H1 (cell line): Measurements from ENCODE around the gene EFCAB6. TPM values are rescaled to one million over a fixed set of nuclear protein-coding genes. Genes with fewer than 3 reads are reported as not detected.
A peak's percentile ranks its signal among the peaks of the same experiment; 100 is the strongest.

Experiments
- CTCF ChIA-PET: fragments of 300-600 bp; sonication (Branson Sonifier 250); formaldehyde crosslinking; loops from one replicate; lab custom pipeline; 2021; ENCODE audit not compliant: partially characterized antibody; lab: Charles Lee
- POLR2A ChIA-PET: fragments of 300-600 bp; sonication (Branson Sonifier 250); formaldehyde crosslinking; loops from one replicate; lab custom pipeline; 2021; ENCODE audit warnings: inconsistent platforms; ENCODE audit not compliant: partially characterized antibody; lab: Charles Lee
- DNase-seq, 2 experiments: peaks; one replicate each; pipeline versions ENCODE4 v3.0.0 to v3.0.0-alpha.2; 2010 to 2022; ENCODE audit warnings: low spot score in 2 of 2, low read depth in 1 of 2, mixed read lengths in 1 of 2
- FAIRE-seq: peaks from 2 replicates; lab custom pipeline; 2011; peaks lifted over from hg19 to GRCh38; lab: Jason Lieb, UNC
- H2AFZ ChIP-seq: 2 replicates; pipeline ENCODE4 v1.8.1; 2012; ENCODE audit warnings: low read length, inconsistent platforms
- H2AK5ac ChIP-seq: 2 replicates; pipeline ENCODE4 v1.6.1; 2013; ENCODE audit warnings: low read depth, low read length
- H2BK120ac ChIP-seq: replicated peaks from 2 replicates; pipeline ENCODE3; 2013; ENCODE audit warnings: low read depth, low read length, inconsistent platforms
- H2BK12ac ChIP-seq: 2 replicates; pipeline ENCODE4 v1.6.1; 2013; ENCODE audit warnings: low read depth, low read length
- H2BK15ac ChIP-seq: 2 replicates; pipeline ENCODE4 v1.6.1; 2013; ENCODE audit warnings: low read length
- H2BK20ac ChIP-seq: 2 replicates; pipeline ENCODE4 v1.6.1; 2013; ENCODE audit warnings: low read length
- H2BK5ac ChIP-seq: 2 replicates; pipeline ENCODE4 v1.6.1; 2013; ENCODE audit warnings: low read depth, low read length
- H3K14ac ChIP-seq: 2 replicates; pipeline ENCODE4 v1.6.1; 2013; ENCODE audit warnings: inconsistent platforms; ENCODE audit not compliant: insufficient read length
- H3K18ac ChIP-seq: 2 replicates; pipeline ENCODE4 v1.6.1; 2013; ENCODE audit warnings: low read length; ENCODE audit errors: extremely low read depth
- H3K23ac ChIP-seq: 2 replicates; pipeline ENCODE4 v1.6.1; 2013; ENCODE audit warnings: inconsistent platforms; ENCODE audit not compliant: insufficient read length
- H3K23me2 ChIP-seq: 2 replicates; pipeline ENCODE4 v1.6.1; 2013; ENCODE audit warnings: low read depth, low read length
- H3K27ac ChIP-seq: 2 replicates; pipeline ENCODE4 v1.6.1; 2011; ENCODE audit warnings: low read depth, low read length, inconsistent platforms
- H3K27me3 ChIP-seq, 4 experiments: replicated peaks in 1 of 4; 1 replicate in 1 of 4; 2 replicates in 3 of 4; pipeline versions ENCODE4 v1.6.1 to v1.8.1; 2011 to 2013; ENCODE audit warnings: low read length in 3 of 4, mild to moderate bottlenecking in 3 of 4, inconsistent platforms in 2 of 4, mixed read lengths in 2 of 4, moderate library complexity in 1 of 4; ENCODE audit not compliant: control insufficient read depth in 3 of 4, insufficient read depth in 3 of 4; ENCODE audit errors: extremely low read depth in 1 of 4
- H3K36me3 ChIP-seq, 4 experiments: 2 replicates each; pipeline versions ENCODE4 v1.6.1 to v1.8.1; 2011 to 2013; ENCODE audit warnings: mild to moderate bottlenecking in 4 of 4, low read length in 3 of 4, moderate library complexity in 2 of 4, control low read depth in 1 of 4, inconsistent platforms in 1 of 4; ENCODE audit not compliant: insufficient read depth in 4 of 4, control insufficient read depth in 2 of 4
- H3K4ac ChIP-seq: replicated peaks from 2 replicates; pipeline ENCODE3; 2013; ENCODE audit warnings: low read length, low read depth, mixed read lengths, inconsistent platforms; ENCODE audit not compliant: insufficient read length
- H3K4me1 ChIP-seq, 4 experiments: replicated peaks in 1 of 4; 1 replicate in 1 of 4; 2 replicates in 3 of 4; pipeline versions ENCODE4 v1.6.1 to v1.8.1; 2011 to 2013; ENCODE audit warnings: low read length in 3 of 4, inconsistent platforms in 2 of 4, mixed read lengths in 1 of 4; ENCODE audit not compliant: insufficient read depth in 4 of 4, control insufficient read depth in 3 of 4
- H3K4me2 ChIP-seq, 2 experiments: 2 replicates each; pipeline versions ENCODE4 v1.6.1 to v1.8.1; 2011 to 2013; ENCODE audit warnings: low read depth in 2 of 2, low read length in 2 of 2, control low read depth in 1 of 2, inconsistent platforms in 1 of 2, mild to moderate bottlenecking in 1 of 2; ENCODE audit not compliant: insufficient read depth in 1 of 2
- H3K4me3 ChIP-seq, 4 experiments: fragments of 200-600, 300-600 bp in 1 of 4; sonication (generic), shearing (Covaris generic), sonication (Bioruptor Twin) in 1 of 4; 2 replicates each; pipeline versions ENCODE4 v1.5.1 to v1.8.1; 2011 to 2016; ENCODE audit warnings: low read length in 4 of 4, low read depth in 3 of 4, control low read depth in 2 of 4, inconsistent platforms in 2 of 4, mild to moderate bottlenecking in 2 of 4, mixed read lengths in 1 of 4, moderate library complexity in 1 of 4; ENCODE audit not compliant: insufficient read depth in 2 of 4; ENCODE audit errors: extremely low read depth in 1 of 4
- H3K56ac ChIP-seq: replicated peaks from 2 replicates; pipeline ENCODE3; 2013; ENCODE audit warnings: low read depth, mild to moderate bottlenecking, mixed read lengths, low read length, inconsistent platforms; ENCODE audit not compliant: insufficient read length
- H3K79me1 ChIP-seq: 2 replicates; pipeline ENCODE4 v1.6.1; 2013; ENCODE audit warnings: low read depth, low read length, control low read depth
- H3K79me2 ChIP-seq, 2 experiments: 2 replicates each; pipeline versions ENCODE4 v1.6.1 to v1.8.1; 2012 to 2013; ENCODE audit warnings: low read length in 2 of 2, mild to moderate bottlenecking in 2 of 2, inconsistent platforms in 1 of 2; ENCODE audit not compliant: insufficient read depth in 2 of 2, control insufficient read depth in 1 of 2
- H3K9ac ChIP-seq, 4 experiments: replicated peaks in 1 of 4; 1 replicate in 1 of 4; 2 replicates in 3 of 4; pipeline versions ENCODE4 v1.6.1 to v1.8.1; 2011 to 2013; ENCODE audit warnings: low read depth in 3 of 4, low read length in 3 of 4, control low read depth in 2 of 4, mild to moderate bottlenecking in 2 of 4, moderate library complexity in 2 of 4, inconsistent platforms in 1 of 4; ENCODE audit errors: extremely low read depth in 1 of 4
- H3K9me3 ChIP-seq, 2 experiments: 2 replicates each; pipeline versions ENCODE4 v1.6.1 to v1.8.1; 2012 to 2013; ENCODE audit warnings: mild to moderate bottlenecking in 2 of 2, moderate library complexity in 2 of 2, control low read depth in 1 of 2, inconsistent platforms in 1 of 2, low read depth in 1 of 2, low read length in 1 of 2, mixed read lengths in 1 of 2; ENCODE audit not compliant: insufficient read depth in 2 of 2
- H4K20me1 ChIP-seq, 2 experiments: replicated peaks in 1 of 2; 2 replicates each; pipeline versions ENCODE3 to v1.8.1; 2011 to 2013; ENCODE audit warnings: inconsistent platforms in 2 of 2, low read length in 2 of 2, mild to moderate bottlenecking in 1 of 2; ENCODE audit not compliant: insufficient read depth in 2 of 2, control insufficient read depth in 1 of 2
- H4K5ac ChIP-seq: 2 replicates; pipeline ENCODE4 v1.6.1; 2013; ENCODE audit warnings: low read length, low read depth, mixed read lengths, inconsistent platforms; ENCODE audit not compliant: insufficient read length
- H4K8ac ChIP-seq: 2 replicates; pipeline ENCODE4 v1.8.0; 2013; ENCODE audit warnings: mild to moderate bottlenecking, moderate library complexity, low read length, inconsistent platforms; ENCODE audit not compliant: insufficient read depth; ENCODE audit errors: extremely low read depth
- H4K91ac ChIP-seq: replicated peaks from 2 replicates; pipeline ENCODE3; 2013; ENCODE audit warnings: low read length, mixed read lengths, inconsistent platforms; ENCODE audit not compliant: insufficient read length
- CBX8 ChIP-seq: fragments of 300-800, 300-1000 bp; sonication (generic); IDR thresholded peaks from 2 replicates; pipeline ENCODE4 v1.7.1; 2016; ENCODE audit warnings: low read depth, low read length, borderline replicate concordance
- CREB1 ChIP-seq: IDR thresholded peaks from 2 replicates; pipeline ENCODE4 v1.6.1; 2012; ENCODE audit warnings: inconsistent platforms
- HDAC6 ChIP-seq: IDR thresholded peaks from one replicate; pipeline ENCODE4 v1.7.1; 2012; ENCODE audit warnings: low read depth, mild to moderate bottlenecking, inconsistent platforms, low read length, moderate library complexity
- JUN ChIP-seq: IDR thresholded peaks from 2 replicates; pipeline ENCODE4 v1.6.1; 2011; ENCODE audit warnings: low read depth, mild to moderate bottlenecking, improper control_type of control experiment, low read length
- JUND ChIP-seq: IDR thresholded peaks from 2 replicates; pipeline ENCODE4 v1.6.1; 2011; ENCODE audit warnings: mild to moderate bottlenecking, improper control_type of control experiment, low read length
- MAFK ChIP-seq: IDR thresholded peaks from 2 replicates; pipeline ENCODE4 v1.6.1; 2012; ENCODE audit warnings: low read depth, mild to moderate bottlenecking, improper control_type of control experiment, low read length
- PHF8 ChIP-seq: fragments of 200-600 bp; sonication (generic); conservative IDR thresholded peaks from 2 replicates; pipeline ENCODE4 v1.7.1; 2012; ENCODE audit warnings: low read depth, mild to moderate bottlenecking, inconsistent platforms, low read length, moderate library complexity
- POLR2A ChIP-seq, 2 experiments: IDR thresholded peaks; 1 replicate in 1 of 2; 2 replicates in 1 of 2; pipeline ENCODE4 v1.6.1; 2011; ENCODE audit warnings: low read depth in 2 of 2, low read length in 2 of 2, mild to moderate bottlenecking in 2 of 2; ENCODE audit errors: control extremely low read depth in 1 of 2
- SAP30 ChIP-seq: fragments of 300-600 bp; sonication (generic); IDR thresholded peaks from 2 replicates; pipeline ENCODE4 v1.7.1; 2012; ENCODE audit warnings: low read length, moderate library complexity, mild to moderate bottlenecking, inconsistent platforms; ENCODE audit not compliant: insufficient read depth, insufficient replicate concordance
- SIX5 ChIP-seq: IDR thresholded peaks from 2 replicates; pipeline ENCODE4 v1.6.1; 2011; ENCODE audit warnings: mild to moderate bottlenecking, low read depth, low read length
- SP1 ChIP-seq: IDR thresholded peaks from 2 replicates; pipeline ENCODE4 v1.6.1; 2011; ENCODE audit warnings: low read depth, low read length
- TAF7 ChIP-seq: optimal IDR thresholded peaks from 2 replicates; pipeline ENCODE3; 2011; ENCODE audit warnings: low read depth, mild to moderate bottlenecking, inconsistent platforms, low read length, moderate library complexity, borderline replicate concordance
- WGBS, 2 experiments: shearing (Covaris generic) in 1 of 2; methylation state at CpG; one replicate each; pipeline versions ENCODE4 v1.1.6 to v1.1.7; 2013 to 2015; ENCODE audit warnings: low lambda C conversion rate in 2 of 2, mixed read lengths in 2 of 2, inconsistent platforms in 1 of 2, low coverage in 1 of 2, missing lambda C conversion rate in 1 of 2; ENCODE audit not compliant: insufficient replicate concordance in 2 of 2, insufficient coverage in 1 of 2, insufficient read length in 1 of 2; ENCODE audit errors: extremely low coverage in 1 of 2, missing lambda C conversion rate in 1 of 2; 5-methylcytosine and 5-hydroxymethylcytosine counted together
- polyA plus RNA-seq, 7 experiments: library from polyadenylated mRNA; depleted of rRNA in 3 of 7; stranded (reverse) in 5 of 7; unstranded in 2 of 7; fragments of >200 nt in 5 of 7; fragments of 200-250 nt in 2 of 7; gene quantifications; 1 replicate in 5 of 7; 2 replicates in 1 of 7; 4 replicates in 1 of 7; pipeline versions ENCODE4 v1.2.1 to v1.2.3, GENCODE V29; 2011 to 2013; ENCODE audit warnings: missing spikeins in 2 of 7, mixed read lengths in 2 of 7
- total RNA-seq: library from RNA; stranded (reverse); fragmentation: NEBNext Ultra II Directional; extraction: Animal tissue kit (Norgen Biotek cat#: 25700); gene quantifications from 2 replicates; pipeline ENCODE4 v1.2.1, GENCODE V29; 2021
- TF ChIP-seq, protein P1 (sequence below): IDR thresholded peaks from 2 replicates; pipeline ENCODE4 v1.6.1; 2011; ENCODE audit warnings: low read length, improper control_type of control experiment

The EFCAB6 gene
- total and polyA plus RNA-seq, 2 of the 8 experiments (the other 6 are each of a cell fraction or from before 2014, with no cell fraction given), result 0.32 to 1.7 TPM

DNA sequence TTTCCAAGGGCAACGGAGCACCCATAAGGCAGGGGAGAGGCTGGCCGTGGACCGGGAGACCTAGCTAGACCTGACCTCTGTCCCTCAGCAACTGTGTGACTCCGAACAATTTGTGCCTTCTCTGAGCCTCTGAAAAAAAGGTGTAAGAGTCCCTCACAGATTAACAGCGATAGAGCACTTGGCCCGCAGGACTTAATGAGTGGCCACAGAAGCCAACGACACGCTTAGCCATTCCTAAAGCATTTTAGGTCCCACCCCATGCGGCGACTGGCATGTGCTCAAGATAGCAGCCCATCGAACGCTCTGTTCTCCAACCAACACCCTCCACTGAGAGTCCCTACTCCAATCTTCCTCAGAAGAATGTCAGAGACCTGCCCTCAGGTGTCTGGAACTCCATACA, 48.7 kb upstream of the EFCAB6 start:
- peak overlapping the region; percentile 75; the same call in 1 of the 2 replicates for H2BK12ac ChIP-seq
- WGBS, 2 experiments, result 93% methylated on average over 12 of the region's 12 CpGs; no CpG with 5 or more reads in 1 of the 2 experiments
- no peaks in the 10 kb centered on the region; a peak in 2 of 7 replicates for H3K27me3 ChIP-seq
- no peak overlapping the region for H4K5ac ChIP-seq
- H4K91ac ChIP-seq, result no peak overlapping the region
- peak overlapping the region; percentile 71 to 95; a peak in 3 of 4 replicates for H3K4me2 ChIP-seq
- ChIA-PET CTCF (interaction anchor here (0.7 to 2.0 kb wide), 6 partner anchors 16 to 472 kb away, joined by 3 to 9 read pairs (median 3); no protein-coding TSS in a partner anchor), POLR2A (interaction anchor here (0.8 to 1.7 kb wide), 5 partner anchors 8 to 32 kb away, joined by 3 to 7 read pairs (median 3); no protein-coding TSS in a partner anchor)
- H3K4me3 ChIP-seq, result peak overlapping the region in 2 of 4 experiments; percentile 47 to 61; a peak in 4 of 8 replicates
- no peak overlapping the region for H4K8ac ChIP-seq
- H2AK5ac ChIP-seq, result peak overlapping the region; percentile 90; the same call in 1 of the 2 replicates
- peaks cover 9% of the 10 kb centered on the region; the same call in 1 of the 2 replicates for H3K23me2 ChIP-seq
- H3K56ac ChIP-seq, result no peak overlapping the region
- H3K18ac ChIP-seq, result no peak overlapping the region; the same call in 1 of the 2 replicates
- no peaks in the 10 kb centered on the region; a peak in 1 of 8 replicates for H3K36me3 ChIP-seq
- no peak overlapping the region for H3K27ac ChIP-seq
- H3K79me2 ChIP-seq, result peaks cover 0 to 57% of the 10 kb centered on the region in 2 experiments; a peak in 2 of 4 replicates
- H3K4me1 ChIP-seq, result peaks cover 7 to 22% (median 11%) of the 10 kb centered on the region in 4 experiments
- no peak overlapping the region for H2BK5ac ChIP-seq
- H3K4ac ChIP-seq, result no peak overlapping the region
- H2AFZ ChIP-seq, result no peak overlapping the region
- no peak overlapping the region for H3K14ac ChIP-seq
- H4K20me1 ChIP-seq, result peaks cover 1 to 4% of the 10 kb centered on the region in 2 experiments
- peaks cover 0 to 8% of the 10 kb centered on the region in 2 experiments; a peak in 1 of 4 replicates for H3K9me3 ChIP-seq
- no peak for FAIRE-seq
- H2BK20ac ChIP-seq, result no peak overlapping the region
- 0 out of 7 replicates have a peak overlapping the region, but pooled peaks of 1 of the 4 experiments have one; percentile 17 for H3K9ac ChIP-seq
- 0 out of 2 replicates have a peak overlapping the region, but pooled peaks have one; percentile 1 for H2BK15ac ChIP-seq
- H2BK120ac ChIP-seq, result no peak overlapping the region
- H3K23ac ChIP-seq, result no peak overlapping the region
- DNase-seq, result no peak
- H3K79me1 ChIP-seq, result peaks cover 13% of the 10 kb centered on the region
- TF ChIP-seq SP1 (no peak), JUND (no peak), CBX8 (no peak), TAF7 (no peak), PHF8 (no peak), POLR2A (IDR thresholded peaks at IDR 0.05; ENCODE audit: control extremely low read depth in 1 of 2, low read depth in 2 of 2, low read length in 2 of 2) (no peak), JUN (no peak), SIX5 (no peak), HDAC6 (no peak), SAP30 (no peak), CREB1 (no peak), MAFK (no peak)
- TF ChIP-seq, protein P1, sequence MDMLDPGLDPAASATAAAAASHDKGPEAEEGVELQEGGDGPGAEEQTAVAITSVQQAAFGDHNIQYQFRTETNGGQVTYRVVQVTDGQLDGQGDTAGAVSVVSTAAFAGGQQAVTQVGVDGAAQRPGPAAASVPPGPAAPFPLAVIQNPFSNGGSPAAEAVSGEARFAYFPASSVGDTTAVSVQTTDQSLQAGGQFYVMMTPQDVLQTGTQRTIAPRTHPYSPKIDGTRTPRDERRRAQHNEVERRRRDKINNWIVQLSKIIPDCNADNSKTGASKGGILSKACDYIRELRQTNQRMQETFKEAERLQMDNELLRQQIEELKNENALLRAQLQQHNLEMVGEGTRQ, result no peak
